ENCODE measurements around the gene SKIC2.
"Not testable (repeated sequence)": the region's sequence is repeated elsewhere in the genome, so short reads cannot be mapped to it uniquely, and the experiment has no call there.

The SKIC2 gene

DNA sequence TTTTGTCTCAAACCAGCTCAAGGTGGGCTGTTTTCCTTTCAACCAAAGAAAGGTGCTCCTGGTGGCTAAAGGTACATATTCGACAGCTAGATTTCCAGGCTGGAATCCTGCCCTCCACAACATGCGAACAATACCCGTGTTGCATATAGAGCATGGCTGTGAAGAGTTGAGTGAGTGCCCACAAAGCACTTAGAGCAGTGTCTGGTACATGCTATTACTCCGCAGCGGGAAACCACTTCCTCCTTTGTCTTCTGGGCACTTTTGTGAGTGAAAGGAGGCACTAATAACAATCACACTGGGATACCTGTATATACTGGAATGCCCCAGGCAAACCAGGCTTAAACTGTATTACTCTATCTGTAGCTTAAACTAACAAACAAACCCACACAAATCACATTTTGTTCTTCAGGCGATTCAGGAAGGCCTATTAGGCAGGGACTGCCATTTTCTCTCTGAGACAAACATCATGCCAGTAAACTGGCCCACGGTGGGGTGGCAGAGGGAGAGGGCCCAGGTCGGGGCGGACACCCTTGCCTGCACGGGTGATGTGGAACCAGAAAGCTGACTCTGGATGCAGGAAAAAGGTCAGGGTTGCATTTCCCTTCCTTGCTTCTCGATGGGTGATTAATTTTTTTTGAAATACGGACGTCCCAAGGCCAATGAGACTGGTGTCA is 46.0 kb downstream of the SKIC2 start:
- DNase-seq (ENCODE audit: low read depth) = not testable (repeated sequence)

DNA sequence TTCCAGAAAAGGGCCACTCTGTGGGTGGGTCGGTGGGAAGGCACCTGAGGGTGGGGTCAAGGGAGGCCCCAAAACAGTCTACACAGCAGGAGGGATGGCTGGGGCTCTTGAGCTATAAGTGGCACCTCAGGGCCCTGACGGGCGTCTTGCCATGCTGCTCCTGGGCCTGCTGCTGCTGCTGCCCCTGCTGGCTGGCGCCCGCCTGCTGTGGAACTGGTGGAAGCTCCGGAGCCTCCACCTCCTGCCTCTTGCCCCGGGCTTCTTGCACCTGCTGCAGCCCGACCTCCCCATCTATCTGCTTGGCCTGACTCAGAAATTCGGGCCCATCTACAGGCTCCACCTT is 46.5 kb downstream of the SKIC2 start:
- DNase-seq (ENCODE audit: low read depth) = not testable (repeated sequence)

GRCh38 chr6:32005991-32006529 is 47.1 kb downstream of the SKIC2 start:
- DNase-seq (ENCODE audit: low read depth) = not testable (repeated sequence)

DNA sequence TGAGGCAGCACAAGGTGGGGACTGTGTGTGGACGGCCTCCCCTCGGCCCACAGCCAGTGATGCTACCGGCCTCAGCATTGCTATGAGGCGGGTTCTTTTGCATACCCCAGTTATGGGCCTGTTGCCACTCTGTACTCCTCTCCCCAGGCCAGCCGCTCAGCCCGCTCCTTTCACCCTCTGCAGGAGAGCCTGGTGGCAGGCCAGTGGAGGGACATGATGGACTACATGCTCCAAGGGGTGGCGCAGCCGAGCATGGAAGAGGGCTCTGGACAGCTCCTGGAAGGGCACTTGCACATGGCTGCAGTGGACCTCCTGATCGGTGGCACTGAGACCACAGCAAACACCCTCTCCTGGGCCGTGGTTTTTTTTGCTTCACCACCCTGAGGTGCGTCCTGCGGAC is 48.1 kb downstream of the SKIC2 start:
- not testable (repeated sequence) for DNase-seq (ENCODE audit: low read depth)

DNA sequence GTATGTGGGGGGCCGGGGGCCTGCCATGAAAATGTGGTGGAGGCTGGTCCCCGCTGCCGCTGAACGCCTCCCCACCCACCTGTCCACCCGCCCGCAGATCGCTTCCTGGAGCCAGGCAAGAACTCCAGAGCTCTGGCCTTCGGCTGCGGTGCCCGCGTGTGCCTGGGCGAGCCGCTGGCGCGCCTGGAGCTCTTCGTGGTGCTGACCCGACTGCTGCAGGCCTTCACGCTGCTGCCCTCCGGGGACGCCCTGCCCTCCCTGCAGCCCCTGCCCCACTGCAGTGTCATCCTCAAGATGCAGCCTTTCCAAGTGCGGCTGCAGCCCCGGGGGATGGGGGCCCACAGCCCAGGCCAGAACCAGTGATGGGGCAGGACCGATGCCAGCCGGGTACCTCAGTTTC is 49.1 kb downstream of the SKIC2 start:
- not testable (repeated sequence) for DNase-seq (ENCODE audit: low read depth)

GRCh38 chr6:32008616-32009015 is 49.6 kb downstream of the SKIC2 start:
- DNase-seq (ENCODE audit: low read depth) = not testable (repeated sequence)

DNA sequence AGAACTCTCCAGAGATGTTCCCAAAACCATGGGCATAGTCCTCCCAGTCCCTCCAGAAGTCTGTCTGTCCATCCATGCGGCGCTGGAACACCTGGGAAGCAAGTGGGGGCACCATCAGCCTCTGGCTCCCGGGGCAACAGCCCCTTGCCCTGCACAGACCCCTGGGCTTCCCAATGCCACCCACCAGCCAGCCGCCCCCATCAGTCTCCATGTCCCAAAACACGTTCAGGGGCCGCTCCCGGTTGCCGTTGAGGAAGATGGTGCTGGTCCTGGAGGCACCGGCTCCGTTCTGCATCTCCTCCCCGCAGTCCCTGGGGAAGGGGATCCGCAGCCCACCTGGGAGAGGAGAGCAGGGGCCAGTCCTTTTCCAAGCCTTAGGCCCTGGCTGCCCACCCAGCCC is 50.6 kb downstream of the SKIC2 start:
- not testable (repeated sequence) for DNase-seq (ENCODE audit: low read depth)

DNA sequence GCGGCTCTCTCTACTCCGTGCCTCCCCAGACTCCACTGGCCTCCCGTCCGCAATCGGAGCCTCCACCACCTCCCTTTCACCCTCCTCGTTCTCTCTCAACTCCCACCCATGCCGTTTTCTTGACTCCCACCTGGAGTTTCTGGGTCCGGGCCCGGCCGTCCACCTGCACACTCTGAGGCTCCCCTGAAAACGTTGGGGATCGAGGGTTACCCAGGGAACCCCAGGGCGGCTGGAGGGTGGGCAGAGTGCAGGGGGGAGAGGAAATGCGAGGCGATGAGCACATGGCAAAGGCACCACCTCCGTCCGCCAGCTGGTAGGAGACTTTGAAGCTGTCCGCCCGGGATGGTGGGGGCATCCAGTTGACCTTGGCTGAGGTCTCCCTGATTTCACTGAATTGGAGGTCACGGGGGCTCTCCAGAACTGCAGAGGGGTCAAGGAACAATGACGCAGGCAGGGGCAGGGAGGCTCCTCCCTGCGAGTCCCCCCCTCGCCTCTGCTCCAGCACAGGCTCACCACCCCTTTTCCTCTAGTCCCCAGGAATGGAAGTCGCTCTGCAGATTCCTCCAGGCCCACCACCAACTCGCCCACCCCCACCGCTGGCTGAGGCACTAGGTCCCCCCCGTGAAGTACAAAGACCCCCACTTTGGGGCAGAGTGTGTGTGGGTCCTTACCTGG is 52.0 kb downstream of the SKIC2 start:
- DNase-seq (ENCODE audit: low read depth) = not testable (repeated sequence)

DNA sequence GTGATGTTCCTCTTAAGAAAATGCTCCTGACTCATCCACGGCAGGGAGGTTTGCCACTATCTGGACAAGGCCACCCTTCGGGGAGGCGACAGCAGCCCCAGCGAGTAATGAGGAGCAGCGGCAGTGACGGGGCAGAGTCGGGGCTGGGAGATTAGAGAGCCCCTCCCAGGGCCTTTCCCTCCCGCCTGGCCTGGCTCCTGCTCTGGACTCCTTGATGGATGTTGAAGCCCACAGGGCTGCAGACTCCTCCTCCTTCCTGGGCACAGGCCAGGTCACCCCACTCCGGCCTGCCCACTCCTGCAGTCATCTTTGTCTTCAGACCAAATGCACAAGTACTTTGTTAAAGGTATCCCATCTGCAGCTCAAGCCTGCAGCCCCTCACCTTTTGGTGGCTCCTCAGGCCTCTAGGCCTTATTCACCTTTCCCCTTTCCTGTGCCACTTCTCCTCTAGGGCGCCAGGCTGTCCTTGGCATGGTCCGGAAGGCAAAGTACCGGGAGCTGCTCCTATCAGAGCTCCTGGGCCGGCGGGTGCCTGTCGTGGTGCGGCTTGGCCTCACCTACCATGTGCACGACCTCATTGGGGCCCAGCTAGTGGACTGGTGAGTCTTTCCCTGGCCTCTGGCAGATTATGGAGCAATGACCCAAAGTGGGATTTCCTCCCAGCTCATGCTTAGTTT is 54.1 kb downstream of the SKIC2 start:
- not testable (repeated sequence) for DNase-seq (ENCODE audit: low read depth)

GRCh38 chr6:32013738-32014137 is 54.8 kb downstream of the SKIC2 start:
- not testable (repeated sequence) for DNase-seq (ENCODE audit: low read depth)

DNA sequence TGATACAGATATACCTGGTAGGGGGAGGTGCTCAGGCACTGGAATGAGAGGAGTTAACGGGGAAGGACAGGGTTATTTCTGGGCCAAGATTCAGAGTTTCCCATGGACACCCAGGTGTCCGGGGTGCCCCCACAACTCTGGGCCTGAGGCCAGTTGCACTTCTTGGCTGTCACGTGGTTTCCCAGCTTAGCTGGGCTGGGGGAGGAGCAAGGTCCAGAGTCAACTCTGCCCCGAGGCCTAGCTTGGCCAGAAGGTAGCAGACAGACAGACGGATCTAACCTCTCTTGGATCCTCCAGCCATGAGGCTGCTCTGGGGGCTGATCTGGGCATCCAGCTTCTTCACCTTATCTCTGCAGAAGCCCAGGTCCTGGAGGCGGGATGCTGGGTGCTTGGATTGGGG is 55.6 kb downstream of the SKIC2 start, which contains the start of gene C4B:
Gene C4B, plus strand, starts transcription at position 249 of the 400 bp plus-strand sequence. Its CDS starts 51 bp downstream, at position 300.
- not testable (repeated sequence) for DNase-seq (ENCODE audit: low read depth)

Measured in HS-5 (cell line).